Fibroblast of lung (primary cell): ENCODE results near the gene SLC16A14.

Experiments used
- EZH2 ChIP-seq: IDR thresholded peaks from 2 replicates; pipeline ENCODE4 v1.5.1; 2012; ENCODE audit warnings: low read length, control low read depth, mild to moderate bottlenecking; ENCODE audit errors: missing control alignments
- TF ChIP-seq, protein P1 (sequence below), 2 donors: IDR thresholded peaks in 1 of 2; conservative IDR thresholded peaks in 1 of 2; 1 replicate in 1 of 2; 2 replicates in 1 of 2; pipeline ENCODE4 v1.5.1; 2011 to 2012; ENCODE audit warnings: low read length in 2 of 2, control low read depth in 1 of 2, inconsistent platforms in 1 of 2, low read depth in 1 of 2, mild to moderate bottlenecking in 1 of 2

GRCh38 chr2:230043461-230043860 lies 25.3 kb downstream of the SLC16A14 start:
- TF ChIP-seq, protein P1, sequence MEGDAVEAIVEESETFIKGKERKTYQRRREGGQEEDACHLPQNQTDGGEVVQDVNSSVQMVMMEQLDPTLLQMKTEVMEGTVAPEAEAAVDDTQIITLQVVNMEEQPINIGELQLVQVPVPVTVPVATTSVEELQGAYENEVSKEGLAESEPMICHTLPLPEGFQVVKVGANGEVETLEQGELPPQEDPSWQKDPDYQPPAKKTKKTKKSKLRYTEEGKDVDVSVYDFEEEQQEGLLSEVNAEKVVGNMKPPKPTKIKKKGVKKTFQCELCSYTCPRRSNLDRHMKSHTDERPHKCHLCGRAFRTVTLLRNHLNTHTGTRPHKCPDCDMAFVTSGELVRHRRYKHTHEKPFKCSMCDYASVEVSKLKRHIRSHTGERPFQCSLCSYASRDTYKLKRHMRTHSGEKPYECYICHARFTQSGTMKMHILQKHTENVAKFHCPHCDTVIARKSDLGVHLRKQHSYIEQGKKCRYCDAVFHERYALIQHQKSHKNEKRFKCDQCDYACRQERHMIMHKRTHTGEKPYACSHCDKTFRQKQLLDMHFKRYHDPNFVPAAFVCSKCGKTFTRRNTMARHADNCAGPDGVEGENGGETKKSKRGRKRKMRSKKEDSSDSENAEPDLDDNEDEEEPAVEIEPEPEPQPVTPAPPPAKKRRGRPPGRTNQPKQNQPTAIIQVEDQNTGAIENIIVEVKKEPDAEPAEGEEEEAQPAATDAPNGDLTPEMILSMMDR (conservative IDR thresholded peaks at IDR 0.05 in 1 of 2, IDR thresholded peaks at IDR 0.05 in 1 of 2; ENCODE audit: low read depth in 1 of 2, low read length in 2 of 2): no peak
- no peak for TF ChIP-seq EZH2
